Right forelimb (tissue), 1 donor: ENCODE data around the gene NLGN1.

ENCODE experiments used
- DNase-seq: peaks from one replicate; pipeline ENCODE4 v3.0.0-alpha.2; 2018

NLGN1 gene

DNA sequence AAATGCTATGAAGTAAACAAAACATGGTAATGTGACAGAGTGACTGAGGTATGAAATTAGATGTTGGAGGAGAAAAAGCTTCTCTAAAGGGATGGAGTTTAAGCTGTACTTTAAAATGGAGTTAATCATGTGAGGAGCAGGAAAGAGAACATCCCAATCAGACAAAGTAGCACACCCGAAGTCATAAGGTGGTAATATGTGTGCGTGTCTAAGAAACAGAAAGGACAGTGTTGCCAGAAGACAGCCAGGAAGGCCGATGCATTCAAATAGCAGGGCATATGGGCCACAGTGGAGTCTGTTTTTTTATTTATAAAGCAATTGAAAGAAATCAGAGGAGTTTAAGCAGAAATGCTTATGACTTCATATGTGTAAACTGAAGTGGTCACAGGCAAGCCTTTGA lies 376.3 kb downstream of the NLGN1 start:
- no peak for DNase-seq

DNA sequence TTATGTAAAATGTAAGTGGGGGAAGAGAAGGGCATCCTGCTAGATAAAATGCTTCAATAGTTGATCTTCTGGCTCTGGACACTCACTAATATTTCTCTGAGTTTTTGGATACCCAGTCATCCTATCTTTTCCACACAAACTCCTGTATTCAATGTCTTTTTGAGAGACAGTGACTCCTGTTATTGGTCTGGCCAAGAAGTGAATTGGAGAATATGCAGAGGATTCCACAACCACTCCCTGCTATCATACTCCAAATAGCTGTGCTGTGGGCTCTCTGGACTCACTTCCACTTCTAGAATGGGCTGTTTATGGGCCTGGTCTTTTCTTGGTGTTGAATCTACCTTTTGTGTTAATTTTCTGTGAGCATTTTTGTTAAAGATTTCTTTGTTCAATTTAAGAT lies 376.8 kb downstream of the NLGN1 start:
- DNase-seq = no peak

DNA sequence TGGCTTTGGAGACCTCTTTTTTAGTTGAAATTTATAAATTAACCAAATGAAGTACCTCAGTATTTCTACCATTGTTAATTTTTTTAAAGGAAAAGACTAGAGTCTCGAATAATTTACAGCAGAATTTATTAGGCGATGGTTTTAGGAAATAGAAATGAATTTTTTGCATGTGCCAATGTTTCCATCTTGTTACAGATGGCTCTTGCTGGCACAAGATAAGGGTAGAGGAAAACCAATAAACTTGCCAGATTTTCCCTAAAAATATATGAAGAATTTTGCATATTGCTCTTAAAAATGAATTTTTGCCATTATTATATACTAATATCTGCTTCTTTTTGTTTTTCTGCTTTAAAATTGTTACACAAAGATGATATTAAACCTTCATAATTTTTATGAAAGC lies 380.7 kb downstream of the NLGN1 start:
- no peak for DNase-seq

DNA sequence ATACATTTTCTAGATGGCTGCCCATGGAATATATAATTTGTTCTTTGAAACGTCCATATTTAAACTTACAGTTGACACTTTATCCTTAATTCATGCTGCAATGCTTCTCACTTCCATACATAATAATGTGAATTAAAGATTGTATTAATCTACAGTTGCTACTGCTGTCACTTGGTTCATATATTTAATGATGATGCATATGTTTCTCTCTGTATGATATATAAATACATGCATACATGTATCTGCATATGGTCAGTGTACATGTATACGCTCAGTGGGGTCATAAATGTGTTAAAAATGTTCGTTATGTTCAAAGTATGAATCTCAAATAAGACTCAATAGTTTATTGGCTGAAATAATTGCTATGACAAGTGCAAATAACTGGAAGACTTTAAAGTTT lies 382.5 kb downstream of the NLGN1 start:
- no peak for DNase-seq

DNA sequence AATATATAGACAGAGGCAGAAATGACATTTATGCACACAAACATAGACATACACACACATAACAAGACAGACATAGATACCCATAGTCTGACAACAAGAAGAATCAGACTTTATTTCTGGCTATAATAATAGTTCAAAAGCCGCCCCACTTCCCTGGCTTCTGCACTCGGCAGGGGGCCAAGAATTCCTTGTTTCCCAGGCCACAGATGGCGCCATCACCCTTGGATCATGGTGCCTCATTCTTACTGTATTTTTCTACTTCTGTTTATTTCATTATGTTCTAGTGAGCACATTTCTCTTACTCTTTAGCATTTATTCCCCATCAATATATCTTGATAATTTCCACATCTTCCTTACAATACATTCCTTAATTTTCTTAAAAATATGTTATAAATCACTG lies 387.5 kb downstream of the NLGN1 start:
- no peak for DNase-seq

DNA sequence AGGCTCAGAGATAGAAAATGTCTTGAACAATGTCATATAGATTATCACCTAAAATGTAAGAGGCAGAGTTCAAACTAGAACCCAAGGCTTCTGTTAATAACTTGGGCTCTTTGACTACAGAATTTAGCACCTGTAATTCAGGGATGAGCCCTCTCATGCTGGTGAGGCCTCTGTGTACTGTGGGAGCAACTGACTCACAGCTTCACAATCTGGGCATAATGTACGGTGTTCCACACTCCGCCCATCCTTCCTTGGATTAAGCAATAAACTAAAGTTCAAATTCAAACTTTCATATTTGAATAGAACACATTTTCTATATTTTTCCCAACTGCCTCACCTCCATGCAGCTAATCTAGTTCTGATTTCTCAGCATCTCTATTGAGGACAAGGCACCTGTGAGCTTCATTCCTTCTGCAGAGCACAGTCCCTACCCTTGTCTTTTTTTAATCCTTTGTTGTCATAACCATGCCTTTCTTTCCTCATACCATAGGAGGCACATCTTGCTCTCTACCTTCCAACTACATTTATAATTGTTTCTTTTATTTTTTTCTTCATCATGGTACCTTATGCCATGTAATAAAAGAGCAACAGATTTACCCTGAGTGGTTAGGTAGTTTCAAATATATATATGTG lies 392.1 kb downstream of the NLGN1 start:
- no peak for DNase-seq

DNA sequence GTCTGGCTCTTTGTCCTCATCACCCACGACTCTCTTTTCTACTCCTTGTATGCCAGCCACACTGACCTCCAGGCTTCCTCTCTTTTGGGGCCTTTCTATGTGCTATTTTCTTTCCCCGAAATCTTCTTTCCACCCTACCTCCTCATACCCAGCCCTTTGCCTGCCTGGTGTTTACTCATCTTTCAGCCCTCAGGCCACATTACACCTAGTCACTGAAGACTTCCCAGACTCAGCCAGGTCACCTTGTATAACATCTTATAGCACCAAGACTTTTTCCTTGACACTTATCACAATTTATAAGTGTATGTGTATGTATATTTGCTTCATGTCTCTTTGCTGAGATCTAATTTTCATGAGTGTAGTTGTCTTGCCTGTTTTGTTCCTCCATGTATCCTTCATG lies 396.4 kb downstream of the NLGN1 start:
- no peak for DNase-seq

DNA sequence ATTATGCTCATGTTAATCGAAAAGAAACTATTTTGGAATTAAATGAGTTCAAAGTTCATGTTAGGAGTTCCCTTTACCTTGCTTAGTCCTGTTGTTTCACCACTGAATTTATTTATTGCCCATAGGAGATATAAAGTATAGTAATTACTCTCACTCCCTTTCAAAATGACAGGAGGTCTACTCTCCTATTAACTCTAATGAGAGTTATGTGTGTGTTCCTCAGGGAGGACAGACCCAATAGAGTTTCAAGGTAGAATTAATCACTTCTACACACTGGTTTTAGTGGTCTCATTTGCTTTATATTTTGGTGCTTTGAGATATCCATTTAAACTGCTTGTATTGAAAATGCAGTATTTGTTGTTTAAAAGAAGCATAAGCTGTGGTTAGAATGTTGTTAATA lies 398.9 kb downstream of the NLGN1 start:
- DNase-seq = no peak

DNA sequence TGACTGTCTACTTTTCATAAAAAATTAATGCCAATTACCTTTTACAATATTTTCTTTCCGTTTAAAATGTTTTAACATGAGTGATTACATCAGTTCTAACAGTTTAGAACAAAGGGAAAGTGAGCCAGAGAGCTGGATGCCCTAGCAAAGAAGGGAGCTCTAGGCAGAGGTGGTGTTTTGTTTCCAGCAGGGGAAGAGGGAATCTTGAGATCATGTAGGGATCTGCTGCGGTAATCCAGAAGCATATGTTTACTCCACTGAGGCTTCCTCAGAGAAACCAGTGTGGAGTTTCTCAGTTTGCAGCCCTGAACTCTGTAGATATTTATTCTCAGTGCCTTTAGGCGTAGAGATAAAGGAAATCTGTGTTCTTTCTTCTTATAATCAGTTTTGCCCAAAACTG lies 399.3 kb downstream of the NLGN1 start:
- DNase-seq = no peak

DNA sequence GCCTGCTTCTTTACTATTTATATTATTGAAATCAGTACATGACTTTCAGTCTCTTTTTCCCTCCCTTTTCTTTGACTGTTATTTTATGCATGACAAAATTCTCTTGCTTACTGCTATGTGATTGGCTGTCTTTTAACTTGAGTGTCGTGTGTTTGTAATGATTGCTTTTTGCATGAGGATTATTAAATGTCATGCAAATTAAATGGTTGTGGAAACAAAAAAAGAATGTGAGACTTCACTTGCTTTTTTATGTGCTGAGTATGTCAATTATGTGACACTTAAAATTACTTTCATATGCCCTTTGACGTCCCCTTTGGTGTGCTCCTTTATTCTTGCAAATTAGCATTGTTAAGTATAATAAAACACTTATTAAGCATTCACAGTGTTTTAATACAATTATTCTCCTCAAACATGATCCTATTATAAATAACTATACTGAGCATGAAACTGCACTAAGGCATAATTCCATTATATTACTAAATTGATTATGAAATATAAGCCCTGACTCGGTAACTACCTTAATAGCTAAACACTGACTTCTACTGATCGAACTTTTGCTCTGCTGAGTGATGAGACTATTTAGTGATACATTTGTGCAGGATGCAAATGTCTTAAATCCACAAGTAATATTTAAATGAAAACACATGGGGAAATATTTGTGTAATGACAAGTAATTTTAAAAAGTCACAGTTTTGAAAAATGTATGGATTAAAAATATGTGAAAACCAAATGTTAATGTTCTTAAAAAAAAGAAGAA lies 401.7 kb downstream of the NLGN1 start:
- no peak for DNase-seq

DNA sequence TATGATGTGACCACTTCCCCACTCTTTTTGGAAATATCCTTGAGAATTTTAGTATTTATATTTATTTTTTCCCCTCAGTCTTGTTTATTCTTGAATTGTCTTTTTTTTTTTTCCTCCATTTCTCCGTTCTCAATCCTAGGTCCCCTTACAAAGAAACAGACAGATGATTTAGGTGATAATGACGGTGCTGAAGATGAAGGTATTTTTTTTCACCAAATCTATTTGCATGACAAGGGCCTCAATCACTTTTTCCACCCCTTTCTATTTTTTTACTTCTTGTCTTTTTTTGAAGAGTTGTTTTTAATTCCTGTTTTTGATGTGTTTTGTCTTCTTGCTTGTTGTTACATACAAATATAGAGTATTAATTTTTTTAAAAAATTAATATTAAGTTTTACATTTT lies 402.6 kb downstream of the NLGN1 start:
- no peak for DNase-seq

DNA sequence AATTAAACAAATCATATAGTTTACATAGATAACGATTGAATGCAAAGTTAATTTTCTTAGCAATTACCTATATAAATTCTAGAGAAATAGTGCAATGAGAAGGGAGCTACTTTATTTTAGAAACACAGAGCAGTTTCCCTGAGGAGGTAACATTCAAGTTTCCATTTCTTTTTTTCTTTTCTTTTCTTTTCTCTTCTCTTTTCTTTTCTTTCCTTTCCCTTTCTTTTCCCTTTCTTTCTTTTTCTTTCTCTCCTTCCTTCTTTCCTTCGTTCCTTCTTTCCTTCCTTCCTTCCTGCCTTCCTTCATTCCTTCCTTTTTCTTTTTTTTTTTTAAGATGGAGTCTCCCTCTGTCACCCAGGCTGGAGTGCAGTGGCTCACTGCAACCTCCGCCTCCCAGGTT lies 417.3 kb downstream of the NLGN1 start:
- no peak for DNase-seq

DNA sequence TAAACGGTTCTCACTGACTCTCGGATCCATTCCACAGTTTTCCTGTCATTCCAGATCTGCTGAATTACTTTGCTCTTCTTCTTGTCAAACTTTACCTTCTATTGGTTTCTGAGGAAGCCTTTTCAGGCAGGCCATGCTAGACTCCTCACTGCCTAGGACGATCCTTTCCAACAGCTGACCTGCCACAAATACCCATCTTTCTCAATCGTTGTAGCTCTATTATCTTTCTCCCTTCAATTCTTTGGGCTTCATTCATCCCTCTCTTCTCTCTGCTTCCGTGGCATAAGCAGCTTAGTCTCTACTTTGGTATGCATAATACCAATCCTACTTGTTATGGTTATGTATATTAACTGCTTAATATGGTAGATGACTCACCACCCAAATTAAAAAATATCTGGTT lies 421.8 kb downstream of the NLGN1 start:
- no peak for DNase-seq

DNA sequence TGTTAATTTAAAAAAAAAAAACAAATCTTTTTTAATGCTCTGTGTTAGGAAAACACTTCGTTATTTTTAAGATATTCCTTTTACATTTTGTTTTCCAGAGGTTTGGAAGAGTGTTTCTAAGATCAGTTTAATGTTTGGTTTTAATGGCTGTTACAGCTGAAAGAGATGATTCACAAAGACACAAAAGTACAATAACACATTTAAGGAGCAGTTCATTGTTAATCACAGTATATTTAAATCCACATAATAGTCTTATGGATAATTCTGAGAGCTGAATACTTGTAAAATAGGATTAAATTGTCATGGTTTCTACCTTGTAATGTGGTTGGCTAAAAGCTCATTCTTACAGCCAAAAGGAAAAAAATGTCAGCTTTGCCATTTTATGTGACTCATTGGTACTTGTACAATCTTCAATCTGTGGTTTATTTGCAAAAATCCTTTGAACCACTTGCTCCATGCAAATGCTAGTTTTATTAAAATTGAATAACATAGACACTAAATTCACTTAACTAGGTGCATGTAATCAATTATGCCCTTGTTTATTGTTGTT lies 426.4 kb downstream of the NLGN1 start:
- no peak for DNase-seq

DNA sequence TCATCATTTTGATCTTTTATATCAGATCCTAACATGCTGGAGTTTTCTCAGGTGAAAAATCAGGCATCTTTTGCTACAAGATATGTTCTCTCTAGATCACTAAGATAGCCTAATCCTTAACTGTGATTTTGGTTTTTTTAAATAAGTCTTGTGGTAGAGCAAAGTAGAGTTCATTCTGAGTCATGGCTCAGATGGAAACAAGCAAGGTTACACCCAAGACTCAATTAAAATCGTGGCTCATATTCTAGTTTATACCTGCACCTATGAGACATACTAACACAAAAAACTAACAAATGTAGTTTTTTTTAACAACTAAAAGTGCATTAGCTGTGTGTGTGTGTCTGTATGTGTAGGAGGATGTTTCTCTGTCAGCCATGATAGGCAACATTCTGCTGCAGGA lies 428.2 kb downstream of the NLGN1 start:
- no peak for DNase-seq

DNA sequence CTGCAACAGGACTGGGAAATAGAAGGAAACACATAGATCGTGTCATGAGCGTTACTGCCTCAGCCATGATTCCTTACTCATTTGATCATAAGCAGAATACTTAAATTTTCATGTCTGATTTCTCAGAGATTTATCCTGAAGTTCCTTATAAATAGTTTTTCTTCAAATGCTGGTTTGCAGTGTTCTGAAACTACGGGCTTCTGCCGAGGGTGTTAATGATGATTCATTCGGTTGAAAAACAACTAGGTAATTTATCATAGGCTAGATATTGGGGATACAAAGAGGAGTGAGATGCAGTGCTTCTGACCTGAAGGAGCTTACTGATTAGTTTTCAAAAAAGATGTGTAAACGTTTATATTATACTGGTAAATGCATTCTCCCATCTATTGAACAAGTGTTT lies 428.9 kb downstream of the NLGN1 start:
- DNase-seq = no peak

DNA sequence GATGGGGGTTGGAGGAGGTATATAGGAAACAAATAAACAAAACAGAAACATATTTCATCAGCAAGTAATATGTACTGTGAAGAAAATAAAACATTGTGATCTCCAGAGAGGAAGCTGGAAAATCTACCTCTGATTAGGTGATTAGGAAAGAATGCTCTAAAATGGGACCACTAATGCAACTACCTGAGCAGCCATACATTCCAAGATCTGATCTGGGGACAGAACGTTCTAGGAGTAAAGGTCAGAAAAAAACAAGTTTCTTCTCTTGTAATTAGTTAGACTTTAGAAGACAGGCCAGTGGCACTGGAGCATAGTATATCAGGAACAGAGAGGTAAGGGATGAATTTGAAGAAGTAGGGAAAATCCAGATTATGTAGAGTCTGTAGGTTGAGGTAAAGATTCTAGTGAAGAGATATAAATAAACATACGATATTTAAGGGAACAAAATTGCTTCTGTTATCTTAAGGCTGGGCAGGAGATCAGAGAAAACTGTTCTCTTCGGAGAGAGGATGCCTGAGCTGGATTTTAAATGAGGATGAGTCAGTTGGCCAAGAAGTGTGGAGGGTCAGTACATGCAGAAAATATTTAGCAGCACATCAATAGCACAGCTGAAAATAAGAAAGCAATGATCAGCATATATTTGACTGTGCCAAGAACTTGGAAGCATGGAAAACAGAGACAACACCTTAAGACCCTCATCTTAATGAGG lies 429.5 kb downstream of the NLGN1 start:
- DNase-seq = no peak

DNA sequence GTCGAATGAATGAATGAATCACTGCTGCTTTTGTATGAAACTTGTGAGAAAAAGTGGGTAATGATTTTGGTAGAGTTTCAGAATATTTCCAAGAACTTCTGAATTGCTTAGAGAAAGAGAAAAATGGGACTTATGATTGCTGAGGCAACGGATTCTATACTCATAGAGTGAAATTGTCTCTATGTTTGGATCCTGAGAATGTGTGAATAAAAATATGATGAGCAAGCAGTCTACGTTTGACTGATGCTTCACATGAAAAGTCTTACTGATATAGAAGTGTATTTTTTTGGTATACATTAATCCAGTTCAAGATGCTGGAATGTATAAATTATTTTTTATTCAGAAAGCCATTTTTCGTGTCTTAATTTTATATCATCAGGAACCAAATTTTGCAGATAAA lies 441.1 kb downstream of the NLGN1 start:
- DNase-seq = no peak

DNA sequence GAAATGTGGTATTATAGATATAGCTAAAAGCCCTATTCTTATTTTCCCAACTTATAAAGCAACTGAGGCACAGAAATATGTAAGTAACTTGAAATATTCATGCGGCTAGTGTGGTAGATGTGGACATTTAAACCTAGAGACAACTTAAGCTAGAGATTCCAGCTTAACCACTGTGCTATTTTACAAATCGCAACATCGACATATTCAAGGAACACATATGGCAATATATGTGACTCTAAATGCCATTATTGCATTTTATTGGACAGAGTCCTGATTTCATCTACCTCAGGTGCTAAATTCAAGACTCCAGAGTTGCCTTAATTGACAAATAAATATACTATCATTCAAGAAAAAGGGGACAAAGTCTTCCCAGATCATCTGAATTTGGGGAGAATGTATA lies 442.3 kb downstream of the NLGN1 start:
- no peak for DNase-seq

DNA sequence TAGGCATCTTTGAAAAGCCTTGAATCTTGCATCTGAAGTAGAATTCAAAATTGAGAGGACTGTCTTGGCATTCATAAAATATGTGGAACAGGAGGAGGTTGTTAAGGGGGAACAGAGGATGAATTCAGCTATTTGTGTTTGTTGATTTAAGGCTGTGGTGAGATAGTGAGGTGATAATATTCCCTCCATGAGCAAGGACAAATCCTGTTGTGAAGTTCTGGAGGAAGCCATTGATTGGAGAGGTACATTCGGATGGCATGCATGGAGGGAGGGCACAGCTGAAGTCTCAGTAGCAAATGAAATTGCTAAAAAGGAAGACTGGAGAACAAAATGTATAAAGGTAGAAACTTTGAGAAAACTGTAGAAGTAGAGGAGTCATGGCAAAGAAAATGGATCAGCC lies 443.8 kb downstream of the NLGN1 start:
- DNase-seq = no peak

DNA sequence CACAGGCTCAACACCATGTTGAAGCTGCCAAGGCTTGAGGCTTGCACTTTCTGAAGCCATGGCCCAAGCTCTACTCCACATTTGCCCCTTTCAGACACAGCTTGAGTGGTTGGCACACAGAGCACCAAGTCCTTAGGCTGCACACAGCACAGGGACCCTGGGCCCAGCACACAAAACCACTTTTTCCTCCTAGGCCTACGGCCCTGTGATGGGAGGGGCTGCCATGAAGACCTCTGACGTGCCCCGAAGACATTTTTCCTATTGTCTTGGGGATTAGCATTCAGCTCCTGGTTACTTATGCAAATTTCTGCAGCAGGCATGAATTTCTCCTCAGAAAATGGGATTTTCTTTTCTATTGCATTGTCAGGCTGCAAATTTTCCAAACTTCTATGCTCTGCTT lies 445.5 kb downstream of the NLGN1 start:
- no peak for DNase-seq

DNA sequence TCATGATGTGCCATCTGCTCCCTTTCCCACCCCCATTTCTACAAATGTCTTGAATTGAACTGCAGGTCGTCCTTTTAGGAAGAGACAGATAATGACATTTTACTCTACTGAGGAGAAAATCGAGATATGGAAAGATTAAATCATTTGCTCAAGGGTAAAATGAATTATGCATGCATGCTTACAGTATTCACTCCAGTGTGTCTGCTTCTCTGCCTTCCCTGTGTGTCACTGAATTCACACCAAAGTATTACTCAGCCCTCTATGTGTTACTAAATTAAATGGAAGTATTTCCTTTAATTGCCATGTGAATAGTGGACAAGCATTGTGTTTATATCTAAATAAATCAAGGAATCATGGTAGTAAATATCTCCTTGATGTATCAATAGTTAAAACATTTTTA lies 449.0 kb downstream of the NLGN1 start:
- no peak for DNase-seq

DNA sequence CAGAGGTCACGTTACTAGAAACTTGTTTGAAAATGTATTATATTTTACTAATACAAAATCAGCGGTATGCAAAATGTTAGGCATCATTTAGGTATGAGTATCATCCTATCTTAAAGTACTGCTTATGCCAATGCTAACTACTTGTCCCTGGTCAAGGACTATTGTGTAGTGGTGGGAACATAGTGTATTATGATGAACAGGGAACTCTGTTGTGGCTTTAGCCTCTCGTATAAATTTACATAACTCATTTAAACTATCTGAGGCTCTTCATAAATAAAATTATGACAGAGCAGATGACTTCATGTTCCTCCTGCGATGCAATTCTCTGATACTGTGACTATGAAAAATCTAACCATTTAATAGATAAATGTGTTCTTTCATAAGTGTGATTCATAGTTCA lies 451.9 kb downstream of the NLGN1 start:
- no peak for DNase-seq

DNA sequence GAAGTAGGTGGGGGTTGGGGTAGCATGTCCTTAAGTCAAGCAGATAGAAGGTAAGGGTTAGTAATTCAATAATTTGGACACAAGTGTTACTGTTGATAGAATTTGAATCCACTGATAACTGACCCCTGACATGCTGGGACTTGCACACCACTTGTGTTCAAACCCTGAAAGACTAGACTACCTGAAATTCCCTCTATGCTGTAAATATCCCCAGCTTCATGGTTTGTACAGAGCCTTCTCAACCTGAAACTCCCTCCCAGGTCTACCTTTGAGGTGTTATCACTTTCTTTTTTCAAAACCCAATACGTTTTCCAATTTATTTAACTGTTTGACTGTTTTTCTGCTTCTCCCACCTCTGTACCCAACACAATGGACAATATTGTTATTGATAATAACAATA lies 459.6 kb downstream of the NLGN1 start:
- DNase-seq = no peak
